IMR-90 (cell line): Measurements from ENCODE around the gene GRAMD2A. TPM values are rescaled to one million over a fixed set of nuclear protein-coding genes. Genes with fewer than 3 reads are reported as not detected.

Experiments
- ATAC-seq: fragments of 200-7000 bp; cut with Tn5 transposase; 2 replicates; pipeline ENCODE4 v1.9.1; 2020; ENCODE audit warnings: low read depth, mild to moderate bottlenecking, moderate library complexity
- BruUV-seq: library from RNA; stranded (reverse); fragments of 400-500 nt; replicated peaks from 2 replicates; lab custom pipeline; 2021; lab: Mats Ljungman, UMichigan
- CTCF ChIA-PET: fragments of 300-600 bp; formaldehyde crosslinking; extraction: SDS; loops from one replicate; lab custom pipeline; 2021; ENCODE audit warnings: antibody characterized with exemption; lab: Yijun Ruan, JAX
- POLR2A ChIA-PET: fragments of 300-600 bp; sonication (Branson Sonifier 250); formaldehyde crosslinking; loops from one replicate; lab custom pipeline; 2022; ENCODE audit warnings: antibody characterized with exemption; ENCODE audit not compliant: unreplicated experiment; lab: Charles Lee
- DNase-seq: peaks from one replicate; pipeline ENCODE4 v3.0.0; 2013
- H2AFZ ChIP-seq: replicated peaks from 2 replicates; pipeline ENCODE3; 2013; ENCODE audit warnings: low read length, mild to moderate bottlenecking; ENCODE audit not compliant: poor library complexity
- H2AK5ac ChIP-seq: 2 replicates; pipeline ENCODE4 v1.6.1; 2013; ENCODE audit warnings: low read depth, low read length, inconsistent platforms
- H2AK9ac ChIP-seq: replicated peaks from 2 replicates; pipeline ENCODE3; 2013; ENCODE audit warnings: mild to moderate bottlenecking, low read depth, low read length, moderate library complexity; ENCODE audit not compliant: poor library complexity
- H2BK120ac ChIP-seq: 2 replicates; pipeline ENCODE4 v1.6.1; 2013; ENCODE audit warnings: low read depth, low read length, inconsistent platforms
- H2BK15ac ChIP-seq: 3 replicates; pipeline ENCODE4 v1.6.1; 2013; ENCODE audit warnings: low read depth, low read length, inconsistent platforms
- H2BK20ac ChIP-seq: 2 replicates; pipeline ENCODE4 v1.6.1; 2013; ENCODE audit warnings: low read depth, mild to moderate bottlenecking, inconsistent platforms, low read length, moderate library complexity
- H2BK5ac ChIP-seq: 2 replicates; pipeline ENCODE4 v1.6.1; 2013; ENCODE audit warnings: mild to moderate bottlenecking, low read depth, low read length, inconsistent platforms; ENCODE audit not compliant: poor library complexity, severe bottlenecking
- H3K14ac ChIP-seq: replicated peaks from 2 replicates; pipeline ENCODE4 v1.6.1; 2013; ENCODE audit warnings: low read depth, low read length, inconsistent platforms
- H3K18ac ChIP-seq: 2 replicates; pipeline ENCODE4 v1.6.1; 2013; ENCODE audit warnings: low read depth, low read length, control low read depth
- H3K23ac ChIP-seq: 2 replicates; pipeline ENCODE4 v1.6.1; 2013; ENCODE audit warnings: low read depth, low read length, inconsistent platforms
- H3K27ac ChIP-seq: 2 replicates; pipeline ENCODE4 v1.5.1; 2013; ENCODE audit warnings: mild to moderate bottlenecking, control low read depth, low read length; ENCODE audit not compliant: insufficient read depth
- H3K27me3 ChIP-seq: 2 replicates; pipeline ENCODE4 v1.6.1; 2013; ENCODE audit warnings: low read length; ENCODE audit not compliant: control insufficient read depth, insufficient read depth
- H3K36me3 ChIP-seq: 2 replicates; pipeline ENCODE4 v1.6.1; 2013; ENCODE audit warnings: low read length, mixed read lengths; ENCODE audit not compliant: control insufficient read depth, insufficient read depth
- H3K4ac ChIP-seq: 2 replicates; pipeline ENCODE4 v1.6.1; 2013; ENCODE audit warnings: low read depth, low read length, inconsistent platforms
- H3K4me1 ChIP-seq: 2 replicates; pipeline ENCODE4 v1.6.1; 2013; ENCODE audit warnings: low read length, mixed read lengths; ENCODE audit not compliant: control insufficient read depth, insufficient read depth
- H3K4me2 ChIP-seq: 2 replicates; pipeline ENCODE4 v1.6.1; 2013; ENCODE audit warnings: low read depth, mild to moderate bottlenecking, control low read depth, low read length, moderate library complexity
- H3K4me3 ChIP-seq: 2 replicates; pipeline ENCODE4 v1.5.1; 2013; ENCODE audit warnings: low read depth, mild to moderate bottlenecking, control low read depth, low read length, moderate library complexity; ENCODE audit not compliant: insufficient read depth
- H3K56ac ChIP-seq: 2 replicates; pipeline ENCODE4 v1.6.1; 2013; ENCODE audit warnings: low read length, inconsistent platforms; ENCODE audit not compliant: insufficient read depth; ENCODE audit errors: extremely low read depth
- H3K79me1 ChIP-seq, 2 experiments: 2 replicates each; pipeline ENCODE4 v1.6.1; 2013; ENCODE audit warnings: low read length in 2 of 2, inconsistent platforms in 1 of 2, low read depth in 1 of 2
- H3K9ac ChIP-seq: 2 replicates; pipeline ENCODE4 v1.6.1; 2013; ENCODE audit warnings: low read depth, low read length, control low read depth
- H3K9me1 ChIP-seq: 2 replicates; pipeline ENCODE4 v1.6.1; 2013; ENCODE audit warnings: low read length, inconsistent platforms; ENCODE audit not compliant: insufficient read depth
- H3K9me3 ChIP-seq: 2 replicates; pipeline ENCODE4 v1.6.1; 2013; ENCODE audit warnings: low read length; ENCODE audit not compliant: control insufficient read depth, insufficient read depth
- H4K20me1 ChIP-seq: 2 replicates; pipeline ENCODE4 v1.6.1; 2013; ENCODE audit warnings: low read length, inconsistent platforms; ENCODE audit not compliant: insufficient read depth
- H4K5ac ChIP-seq: 2 replicates; pipeline ENCODE4 v1.6.1; 2013; ENCODE audit warnings: mild to moderate bottlenecking, low read depth, low read length, control low read depth
- H4K8ac ChIP-seq, 2 experiments: 2 replicates each; pipeline ENCODE4 v1.6.1; 2013; ENCODE audit warnings: low read depth in 2 of 2, low read length in 2 of 2, control low read depth in 1 of 2, inconsistent platforms in 1 of 2
- H4K91ac ChIP-seq: 2 replicates; pipeline ENCODE4 v1.6.1; 2013; ENCODE audit warnings: low read depth, low read length, inconsistent platforms; ENCODE audit not compliant: insufficient read depth
- BHLHE40 ChIP-seq: fragments of 150-350 bp; IDR thresholded peaks from 2 replicates; pipeline ENCODE4 v1.6.1; 2016; ENCODE audit warnings: mild to moderate bottlenecking, low read depth, low read length
- CHD1 ChIP-seq: IDR thresholded peaks from 2 replicates; pipeline ENCODE4 v1.6.1; 2012; ENCODE audit warnings: low read depth, low read length, improper control_type of control experiment
- ELK1 ChIP-seq: fragments of 150-350 bp; IDR thresholded peaks from 2 replicates; pipeline ENCODE4 v1.6.1; 2016; ENCODE audit warnings: low read depth, mild to moderate bottlenecking, low read length, moderate library complexity, borderline replicate concordance
- FOS ChIP-seq: fragments of 150-350 bp; IDR thresholded peaks from 2 replicates; pipeline ENCODE4 v1.6.1; 2016; ENCODE audit warnings: low read depth, low read length
- MAFK ChIP-seq: IDR thresholded peaks from 2 replicates; pipeline ENCODE4 v1.6.1; 2012; ENCODE audit warnings: low read depth, low read length, improper control_type of control experiment
- MAZ ChIP-seq: IDR thresholded peaks from 2 replicates; pipeline ENCODE4 v1.6.1; 2012; ENCODE audit warnings: low read depth, mild to moderate bottlenecking, low read length, improper control_type of control experiment, moderate library complexity, borderline replicate concordance
- MXI1 ChIP-seq: IDR thresholded peaks from 2 replicates; pipeline ENCODE4 v1.6.1; 2012; ENCODE audit warnings: low read depth, mild to moderate bottlenecking, low read length, moderate library complexity, borderline replicate concordance
- NFE2L2 ChIP-seq: fragments of 150-350 bp; IDR thresholded peaks from 2 replicates; pipeline ENCODE4 v1.6.1; 2016; ENCODE audit warnings: low read depth, mild to moderate bottlenecking, low read length
- POLR2A ChIP-seq: IDR thresholded peaks from 2 replicates; pipeline ENCODE4 v1.6.1; 2012; ENCODE audit warnings: mild to moderate bottlenecking, low read depth, low read length
- RFX5 ChIP-seq: IDR thresholded peaks from 2 replicates; pipeline ENCODE4 v1.8.0; 2012; ENCODE audit warnings: low read depth, mild to moderate bottlenecking, low read length, moderate library complexity
- SMC3 ChIP-seq: fragments of 150-350 bp; IDR thresholded peaks from 2 replicates; pipeline ENCODE4 v1.6.1; 2016; ENCODE audit warnings: low read depth, mild to moderate bottlenecking, antibody characterized with exemption, low read length, moderate library complexity
- WGBS, 2 experiments: methylation state at CpG; one replicate each; pipeline versions ENCODE4 v1.1.5 to v1.1.7; 2013; ENCODE audit warnings: missing lambda C conversion rate in 2 of 2; ENCODE audit not compliant: insufficient read length in 1 of 2; ENCODE audit errors: extremely low coverage in 2 of 2; 5-methylcytosine and 5-hydroxymethylcytosine counted together
- dilution Hi-C: fragments of 300-500 bp; cut with HindIII; formaldehyde crosslinking; loops from one replicate; pipeline ENCODE4 v1.14.3; 2018; ENCODE audit warnings: low sequenced_read_pairs; ENCODE audit not compliant: unreplicated experiment
- in situ Hi-C: fragments of 300-500 bp; cut with MboI; formaldehyde crosslinking; loops from 3 replicates; pipeline ENCODE4 v1.14.3; 2019; ENCODE audit warnings: low sequenced_read_pairs, inconsistent platforms, mixed read lengths
- intact Hi-C: fragments of 100-400 bp; cut with micrococcal nuclease; formaldehyde crosslinking; loops from 2 replicates; pipeline ENCODE4 v1.10.0; 2022
- polyA plus RNA-seq, 3 experiments: library from polyadenylated mRNA; depleted of rRNA; stranded (reverse); fragments of >200 nt; gene quantifications; 2 replicates each; pipeline ENCODE4 v1.2.3, GENCODE V29; 2012; ENCODE audit warnings: low replicate concordance in 1 of 3
- total RNA-seq: library from RNA; depleted of rRNA; stranded (reverse); fragments of >200 nt; gene quantifications from 2 replicates; pipeline ENCODE4 v1.2.3, GENCODE V29; 2012

The GRAMD2A gene
- total and polyA plus RNA-seq, 2 of the 4 experiments (the other 2 are of a cell fraction), result 0.14 to 0.18 TPM

DNA sequence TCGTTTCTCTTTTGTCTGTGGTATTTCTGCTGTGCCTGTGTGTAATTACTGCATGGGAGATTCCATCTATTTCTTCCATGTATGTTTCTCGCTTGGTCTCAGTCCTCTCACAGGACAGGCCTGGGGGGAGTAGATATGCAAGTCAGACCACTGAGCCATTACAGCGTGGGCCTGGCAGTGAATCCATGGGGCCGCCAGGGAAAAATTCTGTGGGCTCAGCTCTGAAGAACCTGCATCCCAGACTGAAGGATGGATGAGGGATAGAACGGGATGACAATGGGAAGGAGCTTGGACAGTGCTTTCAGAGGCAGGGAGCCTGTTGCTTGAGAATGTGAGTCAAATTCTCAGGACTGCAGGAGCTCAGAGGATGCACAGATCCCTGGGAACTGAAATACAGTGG, 24.8 kb downstream of the GRAMD2A start:
- H2BK5ac ChIP-seq, result no peak overlapping the region
- 66% methylated on average over 3 of the region's 5 CpGs; no CpG with 5 or more reads in 1 of the 2 experiments for WGBS, 2 experiments
- no peak overlapping the region for H3K56ac ChIP-seq
- H2BK15ac ChIP-seq, result no peak overlapping the region
- no peak overlapping the region for H3K14ac ChIP-seq
- dilution Hi-C loops, result no loop called here
- no peak overlapping the region for H2BK20ac ChIP-seq
- CTCF ChIA-PET, result no interaction called here
- H3K18ac ChIP-seq, result no peak overlapping the region
- no peak overlapping the region for H4K91ac ChIP-seq
- no peak overlapping the region for H4K5ac ChIP-seq
- no peaks in the 10 kb centered on the region for H3K36me3 ChIP-seq
- H4K8ac ChIP-seq, result no peak overlapping the region
- intact Hi-C loops, result no loop called here
- H2AK9ac ChIP-seq, result no peak overlapping the region
- ATAC-seq (no peak), DNase-seq (no peak)
- no peak overlapping the region for H3K27ac ChIP-seq
- no peak overlapping the region for H3K4me2 ChIP-seq
- H3K4me1 ChIP-seq, result peaks cover 12% of the 10 kb centered on the region
- H3K4me3 ChIP-seq, result no peak overlapping the region
- H4K20me1 ChIP-seq, result no peaks in the 10 kb centered on the region
- H2AK5ac ChIP-seq, result no peak overlapping the region
- no peak overlapping the region for H3K9ac ChIP-seq
- H3K4ac ChIP-seq, result no peak overlapping the region
- no peaks in the 10 kb centered on the region for H3K79me1 ChIP-seq
- POLR2A ChIA-PET, result interaction anchor here (0.6 kb wide), 1 partner anchor 359 kb away, joined by 4 read pairs; no protein-coding TSS in a partner anchor
- no peak overlapping the region for H2AFZ ChIP-seq
- no peaks in the 10 kb centered on the region; the same call in 1 of the 2 replicates for H3K9me1 ChIP-seq
- peaks cover 70% of the 10 kb centered on the region for H3K27me3 ChIP-seq
- in situ Hi-C loops, result no loop called here
- no peak overlapping the region for H3K23ac ChIP-seq
- no TSS peak for BruUV-seq
- TF ChIP-seq NFE2L2 (no peak), FOS (no peak), BHLHE40 (no peak), MAZ (no peak), CHD1 (no peak), MAFK (no peak), RFX5 (no peak), MXI1 (no peak), ELK1 (no peak), POLR2A (no peak), SMC3 (no peak)
- H2BK120ac ChIP-seq, result no peak overlapping the region
- H3K9me3 ChIP-seq, result no peaks in the 10 kb centered on the region
